K562 (cell line): Measurements from ENCODE around the gene OBSCN. TPM values are rescaled to one million over a fixed set of nuclear protein-coding genes. Genes with fewer than 3 reads are reported as not detected.
A peak's percentile ranks its signal among the peaks of the same experiment; 100 is the strongest.

Experiments used
- CBFB ChIP-seq: sonication (generic); formaldehyde crosslinking; IDR thresholded peaks from 2 replicates; pipeline ENCODE4 v1.4.0; 2020; ENCODE audit warnings: mild to moderate bottlenecking, missing genetic modification reagents
- E2F6 ChIP-seq, 2 experiments: IDR thresholded peaks; 2 replicates each; pipeline ENCODE4 v1.6.1; 2011; ENCODE audit warnings: borderline replicate concordance in 1 of 2, control low read depth in 1 of 2, low read depth in 1 of 2, low read length in 1 of 2, mild to moderate bottlenecking in 1 of 2, mixed read lengths in 1 of 2, moderate library complexity in 1 of 2; ENCODE audit not compliant: insufficient read depth in 1 of 2, insufficient read length in 1 of 2, poor library complexity in 1 of 2, severe bottlenecking in 1 of 2; ENCODE audit errors: extremely low read depth in 1 of 2
- EGR1 ChIP-seq: fragments of 450-650 bp; conservative IDR thresholded peaks from 2 replicates; pipeline ENCODE4 v1.6.1; 2017; ENCODE audit warnings: mild to moderate bottlenecking
- FUS ChIP-seq: fragments of 200-400 bp; formaldehyde crosslinking; optimal IDR thresholded peaks from 2 replicates; pipeline ENCODE3; 2017; ENCODE audit warnings: low read depth, low read length
- HLTF ChIP-seq: fragments of 450-650 bp; IDR thresholded peaks from 2 replicates; pipeline ENCODE4 v1.6.1; 2016
- ID3 ChIP-seq, 2 experiments: fragments of 250-450 bp in 1 of 2; fragments of 450-650 bp in 1 of 2; sonication (Bioruptor Pico) in 1 of 2; IDR thresholded peaks; 2 replicates each; pipeline versions ENCODE4 v1.6.1 to v1.8.0; 2016 to 2021; ENCODE audit warnings: mild to moderate bottlenecking in 2 of 2, moderate library complexity in 2 of 2, missing compliant biosample characterization in 1 of 2, missing genetic modification characterization in 1 of 2
- JUN ChIP-seq, 2 experiments: sonication (generic) in 1 of 2; formaldehyde crosslinking in 1 of 2; IDR thresholded peaks; 2 replicates each; pipeline versions ENCODE4 v1.6.1 to v1.8.0; 2012 to 2022; ENCODE audit warnings: borderline replicate concordance in 2 of 2, mild to moderate bottlenecking in 2 of 2, improper control_type of control experiment in 1 of 2, low read depth in 1 of 2, low read length in 1 of 2, missing genetic modification reagents in 1 of 2
- MEF2A ChIP-seq: IDR thresholded peaks from 2 replicates; pipeline ENCODE4 v1.6.1; 2011; ENCODE audit warnings: low read depth, mild to moderate bottlenecking, low read length, moderate library complexity; ENCODE audit not compliant: control insufficient read depth
- MTA3 ChIP-seq: fragments of 450-650 bp; formaldehyde crosslinking; IDR thresholded peaks from 2 replicates; pipeline ENCODE4 v1.6.1; 2017; ENCODE audit warnings: mild to moderate bottlenecking, borderline replicate concordance
- MYBL2 ChIP-seq, 2 experiments: fragments of 450-650 bp in 1 of 2; sonication (generic) in 1 of 2; formaldehyde crosslinking in 1 of 2; IDR thresholded peaks; 2 replicates each; pipeline versions ENCODE4 v1.6.1 to v1.8.1; 2017 to 2022; ENCODE audit warnings: borderline replicate concordance in 1 of 2, inconsistent platforms in 1 of 2, low read depth in 1 of 2, mild to moderate bottlenecking in 1 of 2, missing genetic modification reagents in 1 of 2, moderate library complexity in 1 of 2
- PHB ChIP-seq: fragments of 250-450 bp; sonication (Bioruptor Pico); IDR thresholded peaks from 2 replicates; pipeline ENCODE4 v1.5.0; 2021
- RB1 ChIP-seq: fragments of 450-650 bp; IDR thresholded peaks from 2 replicates; pipeline ENCODE4 v1.6.1; 2017; ENCODE audit warnings: low read depth, mild to moderate bottlenecking
- USF1 ChIP-seq: sonication (generic); formaldehyde crosslinking; IDR thresholded peaks from 2 replicates; pipeline ENCODE4 v1.9.0; 2022; ENCODE audit warnings: mild to moderate bottlenecking, missing genetic modification reagents
- ZBTB33 ChIP-seq: sonication (generic); formaldehyde crosslinking; IDR thresholded peaks from 2 replicates; pipeline ENCODE4 v1.8.1; 2023; ENCODE audit warnings: mild to moderate bottlenecking, missing genetic modification reagents
- ZNF232 ChIP-seq: sonication (generic); formaldehyde crosslinking; IDR thresholded peaks from 2 replicates; pipeline ENCODE4 v1.8.0; 2022; ENCODE audit warnings: mild to moderate bottlenecking, missing genetic modification reagents
- ZNF263 ChIP-seq: sonication (generic); formaldehyde crosslinking; IDR thresholded peaks from 2 replicates; pipeline ENCODE4 v1.8.0; 2022; ENCODE audit warnings: mild to moderate bottlenecking, missing genetic modification reagents, borderline replicate concordance
- polyA plus RNA-seq, 8 experiments: library from polyadenylated mRNA; depleted of rRNA in 4 of 8; stranded (reverse) in 5 of 8; unstranded in 3 of 8; fragments of >200 nt; fragmentation: Nextera tagmentation in 2 of 8; fragmentation: Illumina TruSeq in 1 of 8; extraction: Ambion mirVana in 2 of 8; extraction: Trizol in 1 of 8; gene quantifications; 2 replicates each; pipeline versions ENCODE4 v1.2.1 to v1.2.3, GENCODE V29; 2011 to 2014; ENCODE audit warnings: inconsistent platforms in 1 of 8, missing spikeins in 1 of 8
- total RNA-seq, 7 experiments: library from RNA; depleted of rRNA in 6 of 7; stranded (reverse); fragments of >200 nt in 6 of 7; fragmentation: Illumina TruSeq in 2 of 7; extraction: Trizol in 2 of 7; gene quantifications; 2 replicates each; pipeline versions ENCODE4 v1.2.1 to v1.2.3, GENCODE V29; 2011 to 2021; ENCODE audit warnings: low replicate concordance in 1 of 7
- TF ChIP-seq, protein P1 (sequence below): fragments of 200-800 bp; sonication (Bioruptor generic); IDR thresholded peaks from 2 replicates; pipeline ENCODE4 v1.6.1; 2017; ENCODE audit warnings: missing genetic modification characterization, missing compliant biosample characterization
- TF ChIP-seq, protein P2 (sequence below): fragments of 450-650 bp; formaldehyde crosslinking; IDR thresholded peaks from 2 replicates; pipeline ENCODE4 v1.4.0; 2022; ENCODE audit warnings: missing genetic modification characterization

Gene OBSCN
- total and polyA plus RNA-seq, 9 of the 15 experiments (the other 6 are each of a cell fraction or from before 2014, with no cell fraction given) = 0.18 to 19.7 (median 3.6) TPM

- TF ChIP-seq MEF2A = no peak
- no peak for TF ChIP-seq MYBL2 (IDR thresholded peaks at IDR 0.05; ENCODE audit: low read depth)
- no peak for TF ChIP-seq MYBL2 (CRISPR knock-in tag; IDR thresholded peaks at IDR 0.05; ENCODE audit: borderline replicate concordance)
- TF ChIP-seq ZBTB33 = peak; percentile 68; the same call in 1 of the 2 replicates
- no peak for TF ChIP-seq ID3 (CRISPR knock-in tag; IDR thresholded peaks at IDR 0.05)
- TF ChIP-seq ID3 (tag; IDR thresholded peaks at IDR 0.05) = 0 out of 2 replicates have a peak, but pooled peaks have one; percentile 17
- no peak for TF ChIP-seq HLTF
- peak; percentile 43 to 57 for TF ChIP-seq E2F6 (IDR thresholded peaks at IDR 0.05; ENCODE audit: borderline replicate concordance in 1 of 2, extremely low read depth in 1 of 2, insufficient read depth in 1 of 2, insufficient read length in 1 of 2, low read depth in 1 of 2, low read length in 1 of 2, poor library complexity in 1 of 2, severe bottlenecking in 1 of 2)
- TF ChIP-seq, protein P1, sequence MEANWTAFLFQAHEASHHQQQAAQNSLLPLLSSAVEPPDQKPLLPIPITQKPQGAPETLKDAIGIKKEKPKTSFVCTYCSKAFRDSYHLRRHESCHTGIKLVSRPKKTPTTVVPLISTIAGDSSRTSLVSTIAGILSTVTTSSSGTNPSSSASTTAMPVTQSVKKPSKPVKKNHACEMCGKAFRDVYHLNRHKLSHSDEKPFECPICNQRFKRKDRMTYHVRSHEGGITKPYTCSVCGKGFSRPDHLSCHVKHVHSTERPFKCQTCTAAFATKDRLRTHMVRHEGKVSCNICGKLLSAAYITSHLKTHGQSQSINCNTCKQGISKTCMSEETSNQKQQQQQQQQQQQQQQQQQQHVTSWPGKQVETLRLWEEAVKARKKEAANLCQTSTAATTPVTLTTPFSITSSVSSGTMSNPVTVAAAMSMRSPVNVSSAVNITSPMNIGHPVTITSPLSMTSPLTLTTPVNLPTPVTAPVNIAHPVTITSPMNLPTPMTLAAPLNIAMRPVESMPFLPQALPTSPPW (CRISPR knock-in tag) = peak; percentile 5
- TF ChIP-seq EGR1 = no peak
- no peak for TF ChIP-seq PHB
- peak; percentile 97 for TF ChIP-seq ZNF263 (CRISPR knock-in tag)
- TF ChIP-seq JUN (IDR thresholded peaks at IDR 0.05; ENCODE audit: borderline replicate concordance, low read depth, low read length) = no peak
- peak; percentile 44; the same call in 1 of the 2 replicates for TF ChIP-seq JUN (CRISPR knock-in tag; IDR thresholded peaks at IDR 0.05; ENCODE audit: borderline replicate concordance)
- TF ChIP-seq, protein P2, sequence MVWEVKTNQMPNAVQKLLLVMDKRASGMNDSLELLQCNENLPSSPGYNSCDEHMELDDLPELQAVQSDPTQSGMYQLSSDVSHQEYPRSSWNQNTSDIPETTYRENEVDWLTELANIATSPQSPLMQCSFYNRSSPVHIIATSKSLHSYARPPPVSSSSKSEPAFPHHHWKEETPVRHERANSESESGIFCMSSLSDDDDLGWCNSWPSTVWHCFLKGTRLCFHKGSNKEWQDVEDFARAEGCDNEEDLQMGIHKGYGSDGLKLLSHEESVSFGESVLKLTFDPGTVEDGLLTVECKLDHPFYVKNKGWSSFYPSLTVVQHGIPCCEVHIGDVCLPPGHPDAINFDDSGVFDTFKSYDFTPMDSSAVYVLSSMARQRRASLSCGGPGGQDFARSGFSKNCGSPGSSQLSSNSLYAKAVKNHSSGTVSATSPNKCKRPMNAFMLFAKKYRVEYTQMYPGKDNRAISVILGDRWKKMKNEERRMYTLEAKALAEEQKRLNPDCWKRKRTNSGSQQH (CRISPR knock-in tag) = peak; percentile 80; the same call in 1 of the 2 replicates
- TF ChIP-seq ZNF232 = peak; percentile 30; the same call in 1 of the 2 replicates
- TF ChIP-seq CBFB (CRISPR knock-in tag) = peak; percentile 75; the same call in 1 of the 2 replicates
- TF ChIP-seq FUS = no peak
- TF ChIP-seq RB1 = no peak
- TF ChIP-seq USF1 (CRISPR knock-in tag) = peak; percentile 70
- no peak; the same call in 1 of the 2 replicates for TF ChIP-seq MTA3
Observed at GRCh38 chr1:228276174-228276831, 68.5 kb downstream of the OBSCN start (continued).
